ENCODE data around the gene MKRN3. TPM values are rescaled to one million over a fixed set of nuclear protein-coding genes. Genes with fewer than 3 reads are reported as not detected.

MKRN3 gene
- total RNA-seq, 2 donors from 2014 or later: 1.0 TPM; not detected in 1

GRCh38 chr15:23561914-23562313 lies 3.6 kb upstream of the MKRN3 start:
- H3K4me1 ChIP-seq: no peaks in the 10 kb centered on the region
- H3K9ac ChIP-seq (ENCODE audit: low read depth in 2 of 2, low read length in 2 of 2): no peak overlapping the region
- no peak for DNase-seq
- H3K27me3 ChIP-seq: no peaks in the 10 kb centered on the region
- H3K4me3 ChIP-seq: no peak overlapping the region
- no peaks in the 10 kb centered on the region for H3K9me3 ChIP-seq
- H3K36me3 ChIP-seq: no peaks in the 10 kb centered on the region
- intact Hi-C loops (cut with DNase I): no loop called here
- no peak overlapping the region for H3K27ac ChIP-seq
- TF ChIP-seq CTCF (IDR thresholded peaks at IDR 0.05): no peak

- H3K27me3 ChIP-seq: no peaks in the 10 kb centered on the region
- no peak overlapping the region for H3K9ac ChIP-seq (ENCODE audit: low read depth in 2 of 2, low read length in 2 of 2)
- no peak overlapping the region for H3K27ac ChIP-seq
- no peak for DNase-seq
- H3K36me3 ChIP-seq: no peaks in the 10 kb centered on the region
- intact Hi-C loops (cut with DNase I): no loop called here
- H3K4me1 ChIP-seq: no peaks in the 10 kb centered on the region
- TF ChIP-seq CTCF (IDR thresholded peaks at IDR 0.05): no peak
- H3K9me3 ChIP-seq: no peaks in the 10 kb centered on the region
- peak overlapping the region; percentile 30 for H3K4me3 ChIP-seq
These were observed 566 bp upstream of the MKRN3 start for GRCh38 chr15:23564821-23565394.

GRCh38 chr15:23566071-23566554 lies 639 bp downstream of the MKRN3 start:
- Histone ChIP-seq H3K27me3 (no peaks in the 10 kb centered on the region), H3K9me3 (no peaks in the 10 kb centered on the region), H3K4me1 (no peaks in the 10 kb centered on the region), H3K36me3 (no peaks in the 10 kb centered on the region), H3K9ac (ENCODE audit: low read depth in 2 of 2, low read length in 2 of 2) (peak overlapping the region in 1 of 2 donors; percentile 31), H3K4me3 (peak overlapping the region; percentile 30), H3K27ac (no peak overlapping the region)
- TF ChIP-seq CTCF (IDR thresholded peaks at IDR 0.05): no peak
- no peak for DNase-seq
- intact Hi-C loops (cut with DNase I): no loop called here

GRCh38 chr15:23566651-23567050 lies 1.2 kb downstream of the MKRN3 start:
- Histone ChIP-seq H3K4me3 (peak overlapping the region; percentile 30), H3K36me3 (no peaks in the 10 kb centered on the region), H3K4me1 (no peaks in the 10 kb centered on the region), H3K27ac (no peak overlapping the region), H3K27me3 (no peaks in the 10 kb centered on the region), H3K9ac (ENCODE audit: low read depth in 2 of 2, low read length in 2 of 2) (no peak overlapping the region), H3K9me3 (no peaks in the 10 kb centered on the region)
- DNase-seq: no peak
- intact Hi-C loops (cut with DNase I): no loop called here
- TF ChIP-seq CTCF (IDR thresholded peaks at IDR 0.05): no peak

GRCh38 chr15:23567921-23568320 lies 2.4 kb downstream of the MKRN3 start:
- Histone ChIP-seq H3K9ac (ENCODE audit: low read depth in 2 of 2, low read length in 2 of 2) (no peak overlapping the region), H3K27ac (no peak overlapping the region), H3K27me3 (no peaks in the 10 kb centered on the region), H3K4me1 (no peaks in the 10 kb centered on the region), H3K4me3 (no peak overlapping the region), H3K36me3 (no peaks in the 10 kb centered on the region), H3K9me3 (no peaks in the 10 kb centered on the region)
- no peak for DNase-seq
- TF ChIP-seq CTCF (IDR thresholded peaks at IDR 0.05): no peak
- intact Hi-C loops (cut with DNase I): no loop called here

All from colonic mucosa (tissue), 4 donors.